VCaP (cell line): ENCODE measurements around the gene CRYGB.

Experiments
- H3K27ac ChIP-seq: fragments of 450-650 bp; 2 replicates; pipeline ENCODE4 v1.5.1; 2017
- CTCF ChIP-seq: fragments of 450-650 bp; conservative IDR thresholded peaks from 2 replicates; pipeline ENCODE4 v1.5.1; 2017; ENCODE audit warnings: mild to moderate bottlenecking, moderate library complexity

Gene CRYGB

GRCh38 chr2:208172125-208172524 is 26.2 kb upstream of the CRYGB start:
- no peak overlapping the region for H3K27ac ChIP-seq
- no peak for TF ChIP-seq CTCF

- TF ChIP-seq CTCF, result no peak
Observed at GRCh38 chr2:208164951-208165755, 19.2 kb upstream of the CRYGB start.

GRCh38 chr2:208163489-208163888 is 17.5 kb upstream of the CRYGB start, which contains the start of gene CRYGA:
TSS of gene CRYGA (minus strand) at chr2:208163589. CDS start at chr2:208163556, 33 bp downstream.
- TF ChIP-seq CTCF, result no peak
- H3K27ac ChIP-seq, result no peak within 1 kb of the TSS

More at GRCh38 chr2:208164951-208165755, 19.2 kb upstream of the CRYGB start:
- no peak overlapping the region for H3K27ac ChIP-seq

- no peak for TF ChIP-seq CTCF
- H3K27ac ChIP-seq, result no peak overlapping the region
Observed at GRCh38 chr2:208156439-208156838, 10.5 kb upstream of the CRYGB start.

GRCh38 chr2:208153156-208153555 is 7.2 kb upstream of the CRYGB start:
- no peak overlapping the region for H3K27ac ChIP-seq
- no peak for TF ChIP-seq CTCF

GRCh38 chr2:208150956-208151355 is 5.0 kb upstream of the CRYGB start:
- TF ChIP-seq CTCF, result no peak

GRCh38 chr2:208150094-208150493 is 4.1 kb upstream of the CRYGB start:
- H3K27ac ChIP-seq, result no peak overlapping the region
- no peak for TF ChIP-seq CTCF

More at GRCh38 chr2:208150956-208151355, 5.0 kb upstream of the CRYGB start:
- no peak overlapping the region for H3K27ac ChIP-seq
